ENCODE measurements around the gene SP7. TPM values are rescaled to one million over a fixed set of nuclear protein-coding genes. Genes with fewer than 3 reads are reported as not detected.
A peak's percentile ranks its signal among the peaks of the same experiment; 100 is the strongest.

Gene SP7
- total and polyA plus RNA-seq, 10 of the 15 experiments (the other 5 are each of a cell fraction or from before 2014, with no cell fraction given): 0.05 to 0.11 TPM; not detected in 8

GRCh38 chr12:53324779-53325510, 11.2 kb downstream of the SP7 start (continued):
- TF ChIP-seq, protein P1, sequence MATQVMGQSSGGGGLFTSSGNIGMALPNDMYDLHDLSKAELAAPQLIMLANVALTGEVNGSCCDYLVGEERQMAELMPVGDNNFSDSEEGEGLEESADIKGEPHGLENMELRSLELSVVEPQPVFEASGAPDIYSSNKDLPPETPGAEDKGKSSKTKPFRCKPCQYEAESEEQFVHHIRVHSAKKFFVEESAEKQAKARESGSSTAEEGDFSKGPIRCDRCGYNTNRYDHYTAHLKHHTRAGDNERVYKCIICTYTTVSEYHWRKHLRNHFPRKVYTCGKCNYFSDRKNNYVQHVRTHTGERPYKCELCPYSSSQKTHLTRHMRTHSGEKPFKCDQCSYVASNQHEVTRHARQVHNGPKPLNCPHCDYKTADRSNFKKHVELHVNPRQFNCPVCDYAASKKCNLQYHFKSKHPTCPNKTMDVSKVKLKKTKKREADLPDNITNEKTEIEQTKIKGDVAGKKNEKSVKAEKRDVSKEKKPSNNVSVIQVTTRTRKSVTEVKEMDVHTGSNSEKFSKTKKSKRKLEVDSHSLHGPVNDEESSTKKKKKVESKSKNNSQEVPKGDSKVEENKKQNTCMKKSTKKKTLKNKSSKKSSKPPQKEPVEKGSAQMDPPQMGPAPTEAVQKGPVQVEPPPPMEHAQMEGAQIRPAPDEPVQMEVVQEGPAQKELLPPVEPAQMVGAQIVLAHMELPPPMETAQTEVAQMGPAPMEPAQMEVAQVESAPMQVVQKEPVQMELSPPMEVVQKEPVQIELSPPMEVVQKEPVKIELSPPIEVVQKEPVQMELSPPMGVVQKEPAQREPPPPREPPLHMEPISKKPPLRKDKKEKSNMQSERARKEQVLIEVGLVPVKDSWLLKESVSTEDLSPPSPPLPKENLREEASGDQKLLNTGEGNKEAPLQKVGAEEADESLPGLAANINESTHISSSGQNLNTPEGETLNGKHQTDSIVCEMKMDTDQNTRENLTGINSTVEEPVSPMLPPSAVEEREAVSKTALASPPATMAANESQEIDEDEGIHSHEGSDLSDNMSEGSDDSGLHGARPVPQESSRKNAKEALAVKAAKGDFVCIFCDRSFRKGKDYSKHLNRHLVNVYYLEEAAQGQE (IDR thresholded peaks at IDR 0.05; ENCODE audit: low read depth, low read length): no peak
- peak; percentile 70; the same call in 1 of the 2 replicates for TF ChIP-seq TBL1XR1 (IDR thresholded peaks at IDR 0.05; ENCODE audit: low read depth, low read length)
- TF ChIP-seq CHD2 (IDR thresholded peaks at IDR 0.05; ENCODE audit: borderline replicate concordance, low read depth, low read length): 0 out of 2 replicates have a peak, but pooled peaks have one; percentile 73
- TF ChIP-seq DPF2 (IDR thresholded peaks at IDR 0.05): peak; percentile 59; the same call in 1 of the 2 replicates
- TF ChIP-seq YY1 (IDR thresholded peaks at IDR 0.05; ENCODE audit: low read depth, low read length): peak; percentile 54; the same call in 1 of the 2 replicates
- TF ChIP-seq ZSCAN29 (IDR thresholded peaks at IDR 0.05): no peak
- peak; percentile 66; the same call in 1 of the 2 replicates for TF ChIP-seq ZNF592 (IDR thresholded peaks at IDR 0.05)
- no peak for TF ChIP-seq STAT3 (IDR thresholded peaks at IDR 0.05; ENCODE audit: low read depth, low read length)
- no peak for TF ChIP-seq POLR2AphosphoS2 (IDR thresholded peaks at IDR 0.05; ENCODE audit: low read depth, low read length)
- TF ChIP-seq TCF7 (IDR thresholded peaks at IDR 0.05; ENCODE audit: borderline replicate concordance): peak; percentile 15; the same call in 1 of the 2 replicates
- no peak for TF ChIP-seq USF2 (IDR thresholded peaks at IDR 0.05; ENCODE audit: borderline replicate concordance, low read depth, low read length)
- TF ChIP-seq ASH2L (IDR thresholded peaks at IDR 0.05; ENCODE audit: borderline replicate concordance, low read depth): no peak
- no peak; the same call in 1 of the 2 replicates for TF ChIP-seq ZNF207 (IDR thresholded peaks at IDR 0.05; ENCODE audit: borderline replicate concordance)
- peak; percentile 100 for TF ChIP-seq PAX5 (IDR thresholded peaks at IDR 0.05; ENCODE audit: borderline replicate concordance, low read depth, low read length)
- no peak for TF ChIP-seq MTA2 (IDR thresholded peaks at IDR 0.05; ENCODE audit: low read depth)
- no peak for TF ChIP-seq PML (IDR thresholded peaks at IDR 0.05; ENCODE audit: low read length)
- no peak for TF ChIP-seq BRCA1 (IDR thresholded peaks at IDR 0.05; ENCODE audit: low read depth, low read length)
- no peak for TF ChIP-seq LARP7 (IDR thresholded peaks at IDR 0.05)
- peak; percentile 63; the same call in 1 of the 3 replicates for TF ChIP-seq POU2F2 (IDR thresholded peaks at IDR 0.05; ENCODE audit: borderline replicate concordance, low read depth, low read length)
- TF ChIP-seq, protein P2, sequence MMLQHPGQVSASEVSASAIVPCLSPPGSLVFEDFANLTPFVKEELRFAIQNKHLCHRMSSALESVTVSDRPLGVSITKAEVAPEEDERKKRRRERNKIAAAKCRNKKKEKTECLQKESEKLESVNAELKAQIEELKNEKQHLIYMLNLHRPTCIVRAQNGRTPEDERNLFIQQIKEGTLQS (IDR thresholded peaks at IDR 0.05; ENCODE audit: borderline replicate concordance, extremely low read depth, low read depth, low read length): no peak
- TF ChIP-seq TCF12 (IDR thresholded peaks at IDR 0.05; ENCODE audit: low read depth, low read length): peak; percentile 45; the same call in 1 of the 2 replicates
